Endodermal cell (in vitro differentiated cells): Measurements from ENCODE around the gene MAPRE2. TPM values are rescaled to one million over a fixed set of nuclear protein-coding genes. Genes with fewer than 3 reads are reported as not detected.

Experiments
- DNase-seq: peaks from one replicate; pipeline ENCODE4 v3.0.0-alpha.2; 2017
- H3K27ac ChIP-seq: 2 replicates; pipeline ENCODE4 v1.5.1; 2013; ENCODE audit warnings: mild to moderate bottlenecking, low read depth, low read length, moderate library complexity
- H3K27me3 ChIP-seq: 2 replicates; pipeline ENCODE4 v1.6.1; 2013; ENCODE audit warnings: mild to moderate bottlenecking, low read length, moderate library complexity; ENCODE audit not compliant: insufficient read depth, control insufficient read depth, poor library complexity, severe bottlenecking
- H3K36me3 ChIP-seq: 2 replicates; pipeline ENCODE4 v1.7.0; 2013; ENCODE audit warnings: mild to moderate bottlenecking, low read length, moderate library complexity; ENCODE audit not compliant: control insufficient read depth, insufficient read depth
- H3K4me1 ChIP-seq: one replicate; pipeline ENCODE4 v1.7.0; 2013; ENCODE audit warnings: low read length; ENCODE audit not compliant: control insufficient read depth, insufficient read depth
- H3K4me3 ChIP-seq: 2 replicates; pipeline ENCODE4 v1.5.1; 2013; ENCODE audit warnings: mild to moderate bottlenecking, low read length, moderate library complexity
- H3K9ac ChIP-seq: 2 replicates; pipeline ENCODE4 v1.6.1; 2013; ENCODE audit warnings: mild to moderate bottlenecking, low read length, moderate library complexity; ENCODE audit not compliant: poor library complexity, severe bottlenecking; ENCODE audit errors: extremely low read depth
- H3K9me3 ChIP-seq: 2 replicates; pipeline ENCODE4 v1.6.1; 2013; ENCODE audit warnings: mild to moderate bottlenecking, low read length, moderate library complexity; ENCODE audit not compliant: control insufficient read depth
- H3K27ac Mint-ChIP-seq: 2 replicates; pipeline ENCODE4 v1.8.0; 2020; ENCODE audit warnings: mixed read lengths
- H3K27me3 Mint-ChIP-seq: 2 replicates; pipeline ENCODE4 v1.8.0; 2021; ENCODE audit warnings: mild to moderate bottlenecking, mixed read lengths; ENCODE audit not compliant: insufficient read depth
- H3K36me3 Mint-ChIP-seq: 2 replicates; pipeline ENCODE4 v1.8.0; 2020; ENCODE audit warnings: low read depth, mixed read lengths
- H3K4me1 Mint-ChIP-seq: 2 replicates; pipeline ENCODE4 v1.8.0; 2020; ENCODE audit warnings: mixed read lengths
- H3K4me3 Mint-ChIP-seq: 2 replicates; pipeline ENCODE4 v1.8.0; 2020; ENCODE audit warnings: mild to moderate bottlenecking, moderate library complexity, mixed read lengths
- H3K9me3 Mint-ChIP-seq: 2 replicates; pipeline ENCODE4 v1.8.0; 2020; ENCODE audit warnings: mild to moderate bottlenecking, mixed read lengths
- WGBS, 2 experiments: methylation state at CpG; one replicate each; pipeline versions ENCODE4 v1.1.5 to v1.1.7; 2013; ENCODE audit warnings: missing lambda C conversion rate in 2 of 2, mixed read lengths in 1 of 2; ENCODE audit not compliant: insufficient coverage in 1 of 2, insufficient read length in 1 of 2; 5-methylcytosine and 5-hydroxymethylcytosine counted together
- total RNA-seq, 2 donors: library from RNA; stranded (reverse); fragmentation: NEBNext Ultra II Directional in 1 of 2; extraction: Animal tissue kit (Norgen Biotek cat#: 25700) in 1 of 2; gene quantifications; 2 replicates in 1 of 2; 3 replicates in 1 of 2; pipeline ENCODE4 v1.2.1, GENCODE V29; 2021
- TF ChIP-seq, protein P1 (sequence below): fragments of 200-600 bp; sonication (generic); conservative IDR thresholded peaks from 2 replicates; pipeline ENCODE4 v1.5.0; 2021; ENCODE audit warnings: antibody characterized with exemption, mild to moderate bottlenecking

MAPRE2 gene
- total RNA-seq, 2 donors from 2014 or later = 15.2 to 16.5 TPM

- H3K36me3 ChIP-seq = no peaks in the 10 kb centered on the region
- TF ChIP-seq, protein P1, sequence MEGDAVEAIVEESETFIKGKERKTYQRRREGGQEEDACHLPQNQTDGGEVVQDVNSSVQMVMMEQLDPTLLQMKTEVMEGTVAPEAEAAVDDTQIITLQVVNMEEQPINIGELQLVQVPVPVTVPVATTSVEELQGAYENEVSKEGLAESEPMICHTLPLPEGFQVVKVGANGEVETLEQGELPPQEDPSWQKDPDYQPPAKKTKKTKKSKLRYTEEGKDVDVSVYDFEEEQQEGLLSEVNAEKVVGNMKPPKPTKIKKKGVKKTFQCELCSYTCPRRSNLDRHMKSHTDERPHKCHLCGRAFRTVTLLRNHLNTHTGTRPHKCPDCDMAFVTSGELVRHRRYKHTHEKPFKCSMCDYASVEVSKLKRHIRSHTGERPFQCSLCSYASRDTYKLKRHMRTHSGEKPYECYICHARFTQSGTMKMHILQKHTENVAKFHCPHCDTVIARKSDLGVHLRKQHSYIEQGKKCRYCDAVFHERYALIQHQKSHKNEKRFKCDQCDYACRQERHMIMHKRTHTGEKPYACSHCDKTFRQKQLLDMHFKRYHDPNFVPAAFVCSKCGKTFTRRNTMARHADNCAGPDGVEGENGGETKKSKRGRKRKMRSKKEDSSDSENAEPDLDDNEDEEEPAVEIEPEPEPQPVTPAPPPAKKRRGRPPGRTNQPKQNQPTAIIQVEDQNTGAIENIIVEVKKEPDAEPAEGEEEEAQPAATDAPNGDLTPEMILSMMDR = no peak
- Mint-ChIP-seq H3K4me1 (no peaks in the 10 kb centered on the region), H3K9me3 (no peaks in the 10 kb centered on the region), H3K27ac (no peak overlapping the region), H3K27me3 (no peaks in the 10 kb centered on the region), H3K4me3 (no peak overlapping the region), H3K36me3 (no peaks in the 10 kb centered on the region)
- no peaks in the 10 kb centered on the region for H3K4me1 ChIP-seq
- H3K9me3 ChIP-seq = no peaks in the 10 kb centered on the region
- H3K9ac ChIP-seq = no peak overlapping the region
- no peak for DNase-seq
- 84 to 91% methylated on average over 4 of the region's 4 CpGs for WGBS, 2 experiments
- H3K27ac ChIP-seq = no peak overlapping the region
- no peaks in the 10 kb centered on the region for H3K27me3 ChIP-seq
- H3K4me3 ChIP-seq = no peak overlapping the region
Measured at GRCh38 chr18:35089891-35090550, 48.8 kb downstream of the MAPRE2 start.

- Mint-ChIP-seq H3K27me3 (no peaks in the 10 kb centered on the region), H3K27ac (no peak overlapping the region), H3K4me1 (no peaks in the 10 kb centered on the region), H3K36me3 (no peaks in the 10 kb centered on the region), H3K4me3 (no peak overlapping the region), H3K9me3 (no peaks in the 10 kb centered on the region)
- Histone ChIP-seq H3K9me3 (no peaks in the 10 kb centered on the region), H3K27me3 (no peaks in the 10 kb centered on the region), H3K4me3 (no peak overlapping the region), H3K4me1 (no peaks in the 10 kb centered on the region), H3K27ac (no peak overlapping the region), H3K9ac (no peak overlapping the region), H3K36me3 (no peaks in the 10 kb centered on the region)
- 100% methylated on average over 2 of the region's 2 CpGs; no CpG with 5 or more reads in 1 of the 2 experiments for WGBS, 2 experiments
- no peak for DNase-seq
- TF ChIP-seq, protein P1 = no peak
Measured at GRCh38 chr18:35091841-35092240, 50.6 kb downstream of the MAPRE2 start.

DNA sequence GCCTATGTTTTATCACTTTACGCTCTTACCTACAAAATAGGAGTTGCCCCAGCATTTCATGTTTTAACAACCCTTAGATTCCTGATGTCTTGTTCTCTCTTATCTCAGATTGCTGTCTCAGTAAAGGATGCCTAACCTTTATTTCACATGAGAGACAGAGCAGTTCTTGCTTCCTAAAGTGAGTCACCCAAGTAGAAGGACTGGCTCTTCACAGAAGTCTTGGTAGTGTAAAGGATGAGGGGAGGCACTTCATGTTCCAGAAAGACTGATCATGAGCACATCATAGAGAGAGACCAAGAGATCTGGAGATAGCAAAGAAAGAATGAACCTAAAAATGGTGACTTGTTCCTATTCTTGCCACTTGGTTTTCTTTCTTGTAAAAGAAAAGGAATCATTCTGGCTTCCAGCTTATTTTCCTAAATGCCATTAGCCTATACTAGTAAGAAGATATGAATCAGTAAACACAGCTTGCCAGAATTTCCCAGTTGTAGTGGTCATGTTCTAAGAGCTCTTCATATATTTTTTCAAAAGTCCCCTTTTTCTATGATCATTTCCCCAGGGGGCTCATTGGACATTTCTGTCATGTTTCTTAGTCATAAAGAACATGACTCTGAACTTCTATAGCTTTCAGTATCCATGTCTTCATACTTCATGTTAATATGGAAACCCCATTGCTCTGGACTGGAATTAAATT, 54.9 kb downstream of the MAPRE2 start:
- WGBS, 2 experiments = 100% methylated on average over 1 of the region's 1 CpG
- no peaks in the 10 kb centered on the region for H3K36me3 ChIP-seq
- no peaks in the 10 kb centered on the region for H3K4me1 Mint-ChIP-seq

More for the DNA sequence above, 54.9 kb downstream of the MAPRE2 start:
- TF ChIP-seq, protein P1 = no peak
- Histone ChIP-seq H3K4me3 (no peak overlapping the region), H3K9ac (no peak overlapping the region), H3K4me1 (no peaks in the 10 kb centered on the region), H3K9me3 (no peaks in the 10 kb centered on the region), H3K27me3 (no peaks in the 10 kb centered on the region), H3K27ac (no peak overlapping the region)
- Mint-ChIP-seq H3K9me3 (no peaks in the 10 kb centered on the region), H3K36me3 (no peaks in the 10 kb centered on the region), H3K27ac (no peak overlapping the region), H3K27me3 (no peaks in the 10 kb centered on the region), H3K4me3 (no peak overlapping the region)
- no peak for DNase-seq
